NCI-H1092 (cell line): ENCODE measurements around the gene PPP3R1.

ENCODE experiments used
- DNase-seq: peaks from one replicate; lab custom pipeline; 2025; lab: John Stamatoyannopoulos, UW

The PPP3R1 gene

DNA sequence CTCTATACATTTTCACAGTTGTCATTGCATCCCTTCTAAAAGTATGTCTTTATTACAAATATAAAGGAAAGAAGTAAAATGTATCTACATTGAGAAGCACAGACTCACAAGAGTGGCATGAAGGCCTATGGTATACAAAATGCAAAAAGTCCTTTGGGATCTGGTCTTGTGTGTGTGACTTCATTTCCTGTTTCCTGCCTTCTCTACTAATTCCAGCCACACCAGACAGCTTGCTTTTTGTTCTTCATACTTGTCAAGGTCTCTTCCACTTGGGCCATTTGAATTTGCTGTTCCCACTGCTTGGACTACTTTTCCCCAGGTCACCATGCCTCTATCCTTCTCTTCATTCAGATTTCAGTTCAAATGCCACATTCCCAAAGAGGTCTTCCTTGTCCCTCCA is 101.3 kb downstream of the PPP3R1 start:
- no peak for DNase-seq

GRCh38 chr2:68141875-68142274 is 110.5 kb downstream of the PPP3R1 start:
- no peak for DNase-seq

DNA sequence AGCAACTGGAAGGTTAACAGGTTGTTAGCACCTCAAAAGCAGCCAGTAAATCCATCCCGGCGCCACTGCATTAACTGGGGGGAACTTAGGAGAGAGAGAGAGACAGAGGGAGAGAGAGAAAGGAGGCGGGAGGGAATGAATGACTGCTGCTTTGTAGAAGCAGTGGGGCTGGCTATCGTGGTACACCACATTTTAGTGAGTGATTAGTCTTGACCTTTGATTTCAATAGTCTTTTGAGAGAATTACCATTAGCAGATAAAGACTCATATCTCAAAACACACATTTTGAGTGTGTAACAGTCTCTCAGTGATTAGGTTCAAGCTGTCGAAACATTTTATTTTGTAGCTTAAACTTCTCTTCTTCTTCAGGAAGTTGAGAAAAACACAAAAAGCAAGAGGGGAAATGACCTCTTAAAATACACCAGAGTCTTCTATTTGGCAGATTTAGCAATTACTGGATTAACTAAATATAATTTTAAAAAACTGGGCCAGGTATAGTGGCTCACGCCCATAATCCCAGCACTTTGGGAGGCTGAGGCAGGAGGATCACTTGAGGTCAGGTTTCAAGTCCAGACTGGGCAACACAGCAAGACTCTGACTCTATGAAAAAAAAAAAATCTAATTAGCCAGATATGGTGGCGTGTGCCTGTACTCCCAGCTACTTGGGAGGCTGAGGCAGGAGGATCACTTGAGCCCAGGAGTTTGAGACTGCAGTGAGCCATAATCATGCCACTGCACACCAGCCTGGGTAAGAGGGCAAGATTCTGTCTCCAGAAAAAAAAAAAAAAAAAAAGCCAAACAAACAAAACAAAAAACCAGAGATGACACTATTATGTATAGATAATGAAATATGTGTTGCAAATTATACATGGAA is 116.6 kb downstream of the PPP3R1 start:
- no peak for DNase-seq

DNA sequence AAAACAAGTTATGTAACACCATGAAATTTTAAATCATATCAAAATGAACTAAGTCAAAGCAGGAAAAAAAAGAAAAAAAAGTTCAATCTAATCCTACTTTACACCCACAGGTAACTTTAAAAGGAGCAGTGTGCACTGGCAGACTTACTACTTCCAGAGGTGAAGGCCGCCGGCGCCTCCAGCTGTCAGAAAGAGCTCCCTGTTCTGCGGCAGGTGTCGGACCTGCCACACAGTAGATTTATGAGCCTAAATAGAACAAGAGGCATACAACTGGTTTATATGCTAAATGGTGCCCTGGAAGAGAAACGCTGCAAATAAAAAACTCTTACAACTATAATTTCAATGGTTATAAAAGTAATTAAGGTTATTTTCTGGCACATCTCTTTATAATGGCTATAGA is 117.8 kb downstream of the PPP3R1 start:
- DNase-seq, result no peak

DNA sequence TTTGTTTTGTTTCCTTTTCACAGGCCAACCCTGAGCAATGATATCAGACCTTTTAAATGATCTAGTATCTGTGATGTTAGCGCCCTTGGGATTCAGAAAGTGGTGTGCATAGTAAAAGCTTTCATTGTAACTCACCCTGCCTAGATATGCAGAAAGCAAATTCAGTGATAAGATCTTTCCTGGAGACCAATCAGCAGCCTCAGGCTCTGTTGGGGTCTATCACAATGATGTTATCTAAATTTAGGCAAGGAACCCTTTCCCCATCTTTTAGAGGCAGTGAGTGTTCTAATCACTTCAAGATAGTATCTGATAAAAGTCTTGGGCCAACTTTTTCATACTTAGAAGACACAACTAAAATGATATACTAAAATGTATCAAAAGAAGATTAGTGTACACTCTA is 118.2 kb downstream of the PPP3R1 start:
- no peak for DNase-seq
